ENCODE data around the gene RHEBL1.

Gene RHEBL1

DNA sequence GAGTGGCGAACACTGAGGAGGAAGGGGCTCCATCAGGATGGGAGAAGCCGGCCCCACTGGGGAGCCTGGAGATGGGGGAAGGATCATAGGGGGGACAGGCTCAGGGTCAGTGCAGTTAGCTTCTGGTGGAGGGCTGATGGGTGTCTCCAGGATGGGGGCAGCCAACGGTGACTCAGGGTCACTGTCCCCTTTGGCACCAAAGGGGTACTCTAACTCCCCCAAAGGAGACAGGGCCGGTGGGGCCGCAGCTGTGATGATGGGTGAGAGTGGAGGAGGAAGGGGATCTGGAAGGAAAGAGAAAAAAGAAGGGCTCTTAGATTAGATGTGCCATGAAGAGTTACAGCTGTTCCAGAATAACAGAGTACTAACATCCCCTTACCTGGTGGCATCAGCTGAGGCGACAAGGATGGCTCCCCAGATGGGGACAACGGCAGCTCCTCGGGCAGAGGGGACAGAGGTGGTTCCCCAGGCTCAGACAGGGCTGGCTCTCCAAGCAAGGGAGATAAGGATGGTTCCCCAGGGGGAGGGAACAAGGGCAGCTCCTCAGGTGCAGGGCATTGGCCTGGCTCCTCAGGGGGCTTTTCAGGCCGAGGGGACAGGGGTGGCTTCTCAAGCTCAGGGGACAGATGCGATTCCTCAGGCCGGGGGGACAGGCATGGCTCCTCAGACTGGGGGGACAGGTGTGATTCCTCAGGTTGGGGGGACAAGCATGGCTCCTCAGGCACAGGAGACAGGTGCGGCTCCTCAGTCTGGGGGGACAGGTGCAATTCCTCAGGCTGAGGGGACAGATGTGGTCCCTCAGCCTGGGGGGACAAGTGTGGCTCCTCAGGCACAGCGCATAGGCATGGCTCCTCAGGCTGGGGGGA is 19.0 kb downstream of the RHEBL1 start:
- Histone ChIP-seq H4K20me1 (ENCODE audit: control insufficient read depth, insufficient read depth, low read depth, low read length) (peaks cover 23% of the 10 kb centered on the region), H3K4me3 (ENCODE audit: low read length) (no peak overlapping the region), H3K9me2 (replicated peaks; ENCODE audit: control insufficient read depth, low read length) (no peaks in the 10 kb centered on the region), H3K9me3 (ENCODE audit: control insufficient read depth, insufficient read depth, low read length) (no peaks in the 10 kb centered on the region), H3K27me3 (ENCODE audit: control insufficient read depth, low read length) (no peaks in the 10 kb centered on the region), H3K36me3 (ENCODE audit: control insufficient read depth, low read length) (peaks cover 97% of the 10 kb centered on the region), H3K27ac (ENCODE audit: low read depth, low read length) (no peak overlapping the region), H3K79me2 (ENCODE audit: control insufficient read depth, low read length) (peaks cover 42% of the 10 kb centered on the region), H3K4me1 (ENCODE audit: control insufficient read depth, low read length) (peaks cover 5% of the 10 kb centered on the region), H3K4me2 (ENCODE audit: low read length) (no peak overlapping the region), H3F3A (ENCODE audit: control insufficient read depth, insufficient read depth) (no peaks in the 10 kb centered on the region)
- TF ChIP-seq EZH2phosphoT487 (IDR thresholded peaks at IDR 0.05; ENCODE audit: borderline replicate concordance, low read length), result no peak
- TF ChIP-seq, protein P1, sequence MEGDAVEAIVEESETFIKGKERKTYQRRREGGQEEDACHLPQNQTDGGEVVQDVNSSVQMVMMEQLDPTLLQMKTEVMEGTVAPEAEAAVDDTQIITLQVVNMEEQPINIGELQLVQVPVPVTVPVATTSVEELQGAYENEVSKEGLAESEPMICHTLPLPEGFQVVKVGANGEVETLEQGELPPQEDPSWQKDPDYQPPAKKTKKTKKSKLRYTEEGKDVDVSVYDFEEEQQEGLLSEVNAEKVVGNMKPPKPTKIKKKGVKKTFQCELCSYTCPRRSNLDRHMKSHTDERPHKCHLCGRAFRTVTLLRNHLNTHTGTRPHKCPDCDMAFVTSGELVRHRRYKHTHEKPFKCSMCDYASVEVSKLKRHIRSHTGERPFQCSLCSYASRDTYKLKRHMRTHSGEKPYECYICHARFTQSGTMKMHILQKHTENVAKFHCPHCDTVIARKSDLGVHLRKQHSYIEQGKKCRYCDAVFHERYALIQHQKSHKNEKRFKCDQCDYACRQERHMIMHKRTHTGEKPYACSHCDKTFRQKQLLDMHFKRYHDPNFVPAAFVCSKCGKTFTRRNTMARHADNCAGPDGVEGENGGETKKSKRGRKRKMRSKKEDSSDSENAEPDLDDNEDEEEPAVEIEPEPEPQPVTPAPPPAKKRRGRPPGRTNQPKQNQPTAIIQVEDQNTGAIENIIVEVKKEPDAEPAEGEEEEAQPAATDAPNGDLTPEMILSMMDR (IDR thresholded peaks at IDR 0.05; ENCODE audit: low read depth, low read length, poor library complexity, severe bottlenecking), result no peak

DNA sequence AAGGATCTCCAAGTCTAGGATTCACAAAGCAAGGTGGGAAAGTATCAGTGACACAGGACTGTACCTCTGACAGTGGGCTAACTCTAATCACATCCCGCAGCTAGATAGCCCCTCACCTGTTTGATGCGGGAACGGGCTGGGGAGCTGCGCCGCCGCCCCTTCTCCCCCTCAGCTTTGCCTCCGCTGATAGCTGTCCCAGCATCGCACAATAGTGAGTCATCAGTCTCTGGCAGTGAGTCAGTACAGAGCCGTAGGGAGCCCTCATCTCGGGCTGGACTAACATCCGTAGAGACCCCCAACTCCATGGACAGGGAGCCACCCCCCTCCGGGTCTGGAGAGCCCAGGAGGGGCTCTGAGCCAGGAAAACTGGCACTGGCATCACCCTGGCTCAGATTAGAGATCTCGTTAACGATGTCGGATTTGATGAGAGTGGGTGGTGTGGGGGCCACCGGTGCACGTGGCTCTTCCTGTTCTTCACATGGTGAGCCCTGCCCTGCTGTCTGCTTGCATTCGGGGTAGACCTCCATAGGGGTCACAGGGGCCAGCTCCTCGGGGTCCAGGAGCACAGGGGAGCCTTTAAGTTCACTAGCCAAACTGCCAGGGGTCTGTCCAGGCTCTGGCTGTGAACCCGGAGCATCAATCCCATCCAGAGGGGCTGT is 20.1 kb downstream of the RHEBL1 start:
- Histone ChIP-seq H3K27me3 (ENCODE audit: control insufficient read depth, low read length) (no peaks in the 10 kb centered on the region), H3K9me3 (ENCODE audit: control insufficient read depth, insufficient read depth, low read length) (no peaks in the 10 kb centered on the region), H3K27ac (ENCODE audit: low read depth, low read length) (no peak overlapping the region), H3K36me3 (ENCODE audit: control insufficient read depth, low read length) (peaks cover 94% of the 10 kb centered on the region), H3K4me1 (ENCODE audit: control insufficient read depth, low read length) (no peaks in the 10 kb centered on the region), H4K20me1 (ENCODE audit: control insufficient read depth, insufficient read depth, low read depth, low read length) (peaks cover 12% of the 10 kb centered on the region; the same call in 1 of the 2 replicates), H3K4me2 (ENCODE audit: low read length) (no peak overlapping the region), H3K79me2 (ENCODE audit: control insufficient read depth, low read length) (peaks cover 31% of the 10 kb centered on the region), H3K9me2 (replicated peaks; ENCODE audit: control insufficient read depth, low read length) (no peaks in the 10 kb centered on the region), H3K4me3 (ENCODE audit: low read length) (no peak overlapping the region), H3F3A (ENCODE audit: control insufficient read depth, insufficient read depth) (no peaks in the 10 kb centered on the region)
- no peak for TF ChIP-seq EZH2phosphoT487 (IDR thresholded peaks at IDR 0.05; ENCODE audit: borderline replicate concordance, low read length)
- TF ChIP-seq, protein P1 (IDR thresholded peaks at IDR 0.05; ENCODE audit: low read depth, low read length, poor library complexity, severe bottlenecking), result no peak

DNA sequence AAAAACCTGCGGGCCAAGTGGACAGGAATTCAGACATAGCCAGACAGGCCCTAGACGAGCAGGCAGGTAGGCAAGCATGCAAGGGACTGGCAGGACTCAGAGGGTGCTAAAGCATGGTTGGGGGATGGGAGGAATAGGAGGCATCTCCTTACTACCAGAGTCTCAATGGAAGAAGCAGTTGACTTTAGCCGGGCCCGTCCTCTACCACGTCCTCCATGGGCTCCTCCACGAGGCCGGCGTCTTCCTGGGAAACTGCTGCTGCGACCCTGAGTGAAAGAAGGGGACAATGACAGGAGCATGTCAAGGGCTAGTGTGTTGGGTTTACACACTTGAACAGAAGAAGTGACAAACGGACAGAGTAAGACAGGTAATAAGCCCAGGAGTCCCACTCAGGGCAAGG is 20.8 kb downstream of the RHEBL1 start:
- Histone ChIP-seq H3F3A (ENCODE audit: control insufficient read depth, insufficient read depth) (no peaks in the 10 kb centered on the region), H3K79me2 (ENCODE audit: control insufficient read depth, low read length) (peaks cover 24% of the 10 kb centered on the region), H3K27ac (ENCODE audit: low read depth, low read length) (no peak overlapping the region), H3K27me3 (ENCODE audit: control insufficient read depth, low read length) (no peaks in the 10 kb centered on the region), H3K9me3 (ENCODE audit: control insufficient read depth, insufficient read depth, low read length) (no peaks in the 10 kb centered on the region), H4K20me1 (ENCODE audit: control insufficient read depth, insufficient read depth, low read depth, low read length) (peaks cover 9% of the 10 kb centered on the region; the same call in 1 of the 2 replicates), H3K9me2 (replicated peaks; ENCODE audit: control insufficient read depth, low read length) (no peaks in the 10 kb centered on the region), H3K4me1 (ENCODE audit: control insufficient read depth, low read length) (no peaks in the 10 kb centered on the region), H3K4me3 (ENCODE audit: low read length) (no peak overlapping the region), H3K4me2 (ENCODE audit: low read length) (no peak overlapping the region), H3K36me3 (ENCODE audit: control insufficient read depth, low read length) (peaks cover 94% of the 10 kb centered on the region)
- TF ChIP-seq, protein P1 (IDR thresholded peaks at IDR 0.05; ENCODE audit: low read depth, low read length, poor library complexity, severe bottlenecking), result no peak
- no peak for TF ChIP-seq EZH2phosphoT487 (IDR thresholded peaks at IDR 0.05; ENCODE audit: borderline replicate concordance, low read length)
